HCT116 (cell line): ENCODE measurements around the gene MYO1B. TPM values are rescaled to one million over a fixed set of nuclear protein-coding genes. Genes with fewer than 3 reads are reported as not detected.

ENCODE experiments used
- ATAC-seq: fragments of 200-7000 bp; cut with Tn5 transposase; 2 replicates; pipeline ENCODE4 v1.9.1; 2020; ENCODE audit warnings: mild to moderate bottlenecking, moderate library complexity
- BruUV-seq: library from RNA; stranded (reverse); fragments of 400-500 nt; replicated peaks from 2 replicates; lab custom pipeline; 2021; lab: Mats Ljungman, UMichigan
- CTCF ChIA-PET: fragments of 300-600 bp; sonication (Branson Sonifier 250); formaldehyde crosslinking; loops from one replicate; lab custom pipeline; 2021; ENCODE audit warnings: antibody characterized with exemption; lab: Charles Lee
- POLR2A ChIA-PET: fragments of 300-600, 350-600 bp; sonication (Branson Sonifier 250); formaldehyde crosslinking; loops from one replicate; lab custom pipeline; 2021; ENCODE audit warnings: antibody characterized with exemption; lab: Charles Lee
- RAD21 ChIA-PET, 2 experiments: fragments of 300-600 bp; sonication (Branson Sonifier 250); formaldehyde crosslinking; loops; one replicate each; lab custom pipeline; 2023; ENCODE audit warnings: low total read pairs in 2 of 2; ENCODE audit not compliant: uncharacterized antibody in 2 of 2, unreplicated experiment in 2 of 2, low non-redundant PET in 1 of 2; lab: Charles Lee
- DNase-seq: peaks from one replicate; pipeline ENCODE4 v3.0.0-alpha.2; 2010; ENCODE audit warnings: low read depth, low spot score
- H2AFZ ChIP-seq: fragments of 200-600 bp; shearing (Covaris generic), sonication (generic); 2 replicates; pipeline ENCODE4 v1.6.1; 2017; ENCODE audit warnings: low read depth, mixed run types, mixed read lengths, antibody characterized with exemption, low read length; ENCODE audit not compliant: poor library complexity, severe bottlenecking
- H3K27ac ChIP-seq: 2 replicates; pipeline ENCODE4 v1.5.1; 2012; ENCODE audit warnings: low read depth, low read length
- H3K27me3 ChIP-seq: fragments of 200-600 bp; sonication (generic); 2 replicates; pipeline ENCODE4 v1.6.1; 2016; ENCODE audit warnings: mixed run types, low read length, mixed read lengths; ENCODE audit not compliant: insufficient read depth
- H3K36me3 ChIP-seq, 2 experiments: fragments of 200-500 bp in 1 of 2; fragments of 200-600 bp in 1 of 2; sonication (Bioruptor generic) in 1 of 2; sonication (generic) in 1 of 2; 2 replicates each; pipeline versions ENCODE4 v1.5.1 to v1.6.1; 2014 to 2016; ENCODE audit warnings: low read length in 2 of 2, inconsistent platforms in 1 of 2, mixed read lengths in 1 of 2, mixed run types in 1 of 2; ENCODE audit not compliant: insufficient read depth in 2 of 2, control insufficient read depth in 1 of 2
- H3K4me1 ChIP-seq, 2 experiments: fragments of 200-600 bp in 1 of 2; sonication (generic) in 1 of 2; 2 replicates each; pipeline versions ENCODE4 v1.5.1 to v1.6.1; 2012 to 2017; ENCODE audit warnings: low read length in 2 of 2, inconsistent platforms in 1 of 2, mild to moderate bottlenecking in 1 of 2, mixed read lengths in 1 of 2, mixed run types in 1 of 2, moderate library complexity in 1 of 2; ENCODE audit not compliant: insufficient read depth in 2 of 2, control insufficient read depth in 1 of 2
- H3K4me2 ChIP-seq: fragments of 200-600 bp; sonication (generic); 2 replicates; pipeline ENCODE4 v1.6.1; 2017; ENCODE audit warnings: mixed run types, low read length, mixed read lengths
- H3K4me3 ChIP-seq, 2 experiments: fragments of 200-600 bp in 1 of 2; sonication (generic) in 1 of 2; replicated peaks in 1 of 2; 2 replicates each; pipeline ENCODE4 v1.5.1; 2011 to 2016; ENCODE audit warnings: low read length in 2 of 2, control low read depth in 1 of 2, low read depth in 1 of 2, mild to moderate bottlenecking in 1 of 2, mixed read lengths in 1 of 2, mixed run types in 1 of 2
- H3K79me2 ChIP-seq: fragments of 200-600 bp; sonication (generic); 2 replicates; pipeline ENCODE4 v1.6.1; 2017; ENCODE audit warnings: mild to moderate bottlenecking, mixed run types, low read length, moderate library complexity, mixed read lengths; ENCODE audit not compliant: insufficient read depth
- H3K9ac ChIP-seq: fragments of 200-600 bp; sonication (generic); 2 replicates; pipeline ENCODE4 v1.6.1; 2016; ENCODE audit warnings: low read length, mixed read lengths
- H3K9me2 ChIP-seq: fragments of 200-600 bp; sonication (generic), shearing (Covaris generic); 2 replicates; pipeline ENCODE4 v1.6.1; 2017; ENCODE audit warnings: mixed run types, mild to moderate bottlenecking, moderate library complexity; ENCODE audit not compliant: insufficient read depth
- H3K9me3 ChIP-seq, 2 experiments: fragments of 200-500 bp in 1 of 2; fragments of 200-600 bp in 1 of 2; sonication (Bioruptor generic) in 1 of 2; sonication (generic) in 1 of 2; 2 replicates each; pipeline ENCODE4 v1.6.1; 2014 to 2017; ENCODE audit warnings: low read length in 2 of 2, mixed read lengths in 2 of 2, inconsistent platforms in 1 of 2, low read depth in 1 of 2, mild to moderate bottlenecking in 1 of 2, mixed run types in 1 of 2, moderate library complexity in 1 of 2; ENCODE audit not compliant: control insufficient read depth in 1 of 2, insufficient read depth in 1 of 2
- H4K20me1 ChIP-seq: fragments of 200-600 bp; sonication (generic), shearing (Covaris generic); 2 replicates; pipeline ENCODE4 v1.6.1; 2017; ENCODE audit warnings: mixed run types, mild to moderate bottlenecking, moderate library complexity; ENCODE audit not compliant: insufficient read depth
- CBX3 ChIP-seq: IDR thresholded peaks from 2 replicates; pipeline ENCODE4 v1.6.1; 2012; ENCODE audit warnings: low read depth
- EZH2phosphoT487 ChIP-seq: fragments of 200-600 bp; IDR thresholded peaks from 2 replicates; pipeline ENCODE4 v1.6.1; 2018; ENCODE audit warnings: antibody characterized with exemption, borderline replicate concordance
- SIN3A ChIP-seq: IDR thresholded peaks from 2 replicates; pipeline ENCODE4 v1.6.1; 2012; ENCODE audit warnings: low read depth
- SRF ChIP-seq: IDR thresholded peaks from 2 replicates; pipeline ENCODE4 v1.6.1; 2012; ENCODE audit warnings: low read depth
- TCF7L2 ChIP-seq: IDR thresholded peaks from 2 replicates; pipeline ENCODE4 v1.7.0; 2011; ENCODE audit warnings: borderline replicate concordance, inconsistent platforms; ENCODE audit not compliant: insufficient read depth, insufficient read length; ENCODE audit errors: extremely low read depth
- intact Hi-C: fragments of 100-400 bp; cut with micrococcal nuclease; formaldehyde crosslinking; loops from 2 replicates; pipeline ENCODE4 v1.10.0; 2022
- total RNA-seq: library from RNA; stranded (reverse); gene quantifications from one replicate; pipeline ENCODE4 v1.2.1, GENCODE V29; 2021; ENCODE audit not compliant: unreplicated experiment
- TF ChIP-seq, protein P1 (sequence below): IDR thresholded peaks from 2 replicates; pipeline ENCODE4 v1.6.1; 2011; ENCODE audit warnings: mild to moderate bottlenecking, low read length, moderate library complexity; ENCODE audit not compliant: insufficient replicate concordance; ENCODE audit errors: extremely low read depth
- TF ChIP-seq, protein P2 (sequence below), 3 experiments: fragments of 200-600 bp in 1 of 3; sonication (generic) in 1 of 3; IDR thresholded peaks in 2 of 3; conservative IDR thresholded peaks in 1 of 3; 2 replicates each; pipeline ENCODE4 v1.5.1; 2012 to 2017; ENCODE audit warnings: low read depth in 2 of 3, low read length in 2 of 3, antibody characterized with exemption in 1 of 3, borderline replicate concordance in 1 of 3, control low read depth in 1 of 3, mild to moderate bottlenecking in 1 of 3, mixed read lengths in 1 of 3, mixed run types in 1 of 3, moderate library complexity in 1 of 3; ENCODE audit not compliant: insufficient read depth in 1 of 3
- TF ChIP-seq, protein P3 (sequence below): IDR thresholded peaks from 2 replicates; pipeline ENCODE4 v1.6.1; 2012
- TF ChIP-seq, protein P4 (sequence below): IDR thresholded peaks from 2 replicates; pipeline ENCODE4 v1.6.1; 2012; ENCODE audit warnings: low read depth

The MYO1B gene
- total RNA-seq, 1 experiment from 2014 or later = 51.7 TPM

DNA sequence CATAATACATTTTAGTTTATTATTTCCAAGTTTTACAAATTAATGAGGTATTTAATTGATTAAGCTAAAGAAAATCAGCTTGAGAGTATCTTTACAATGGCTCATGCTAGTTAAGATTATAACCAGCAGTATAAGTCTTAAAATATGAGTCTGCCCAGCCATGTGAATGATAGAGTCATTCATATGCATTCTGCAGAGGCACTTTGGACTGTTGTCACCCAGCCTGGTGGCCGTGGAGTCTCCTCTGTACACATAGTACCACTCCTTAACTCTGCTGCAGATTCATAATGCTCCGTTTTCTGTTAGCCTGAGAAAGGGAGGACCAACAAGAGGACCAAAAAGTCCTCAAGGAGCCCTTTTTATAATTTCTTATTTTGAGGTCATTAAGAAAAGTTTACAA is 148.8 kb downstream of the MYO1B start:
- Histone ChIP-seq H4K20me1 (no peaks in the 10 kb centered on the region), H3K4me3 (no peak overlapping the region), H3K4me2 (no peak overlapping the region), H3K79me2 (no peaks in the 10 kb centered on the region), H3K27me3 (no peaks in the 10 kb centered on the region), H3K36me3 (peaks cover 11 to 28% of the 10 kb centered on the region in 2 experiments; a peak in 3 of 4 replicates), H3K27ac (no peak overlapping the region), H3K4me1 (no peaks in the 10 kb centered on the region), H3K9me2 (no peaks in the 10 kb centered on the region), H3K9me3 (no peaks in the 10 kb centered on the region), H2AFZ (no peak overlapping the region), H3K9ac (no peak overlapping the region)
- TF ChIP-seq, protein P1, sequence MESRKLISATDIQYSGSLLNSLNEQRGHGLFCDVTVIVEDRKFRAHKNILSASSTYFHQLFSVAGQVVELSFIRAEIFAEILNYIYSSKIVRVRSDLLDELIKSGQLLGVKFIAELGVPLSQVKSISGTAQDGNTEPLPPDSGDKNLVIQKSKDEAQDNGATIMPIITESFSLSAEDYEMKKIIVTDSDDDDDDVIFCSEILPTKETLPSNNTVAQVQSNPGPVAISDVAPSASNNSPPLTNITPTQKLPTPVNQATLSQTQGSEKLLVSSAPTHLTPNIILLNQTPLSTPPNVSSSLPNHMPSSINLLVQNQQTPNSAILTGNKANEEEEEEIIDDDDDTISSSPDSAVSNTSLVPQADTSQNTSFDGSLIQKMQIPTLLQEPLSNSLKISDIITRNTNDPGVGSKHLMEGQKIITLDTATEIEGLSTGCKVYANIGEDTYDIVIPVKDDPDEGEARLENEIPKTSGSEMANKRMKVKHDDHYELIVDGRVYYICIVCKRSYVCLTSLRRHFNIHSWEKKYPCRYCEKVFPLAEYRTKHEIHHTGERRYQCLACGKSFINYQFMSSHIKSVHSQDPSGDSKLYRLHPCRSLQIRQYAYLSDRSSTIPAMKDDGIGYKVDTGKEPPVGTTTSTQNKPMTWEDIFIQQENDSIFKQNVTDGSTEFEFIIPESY = no peak
- TF ChIP-seq, protein P2, sequence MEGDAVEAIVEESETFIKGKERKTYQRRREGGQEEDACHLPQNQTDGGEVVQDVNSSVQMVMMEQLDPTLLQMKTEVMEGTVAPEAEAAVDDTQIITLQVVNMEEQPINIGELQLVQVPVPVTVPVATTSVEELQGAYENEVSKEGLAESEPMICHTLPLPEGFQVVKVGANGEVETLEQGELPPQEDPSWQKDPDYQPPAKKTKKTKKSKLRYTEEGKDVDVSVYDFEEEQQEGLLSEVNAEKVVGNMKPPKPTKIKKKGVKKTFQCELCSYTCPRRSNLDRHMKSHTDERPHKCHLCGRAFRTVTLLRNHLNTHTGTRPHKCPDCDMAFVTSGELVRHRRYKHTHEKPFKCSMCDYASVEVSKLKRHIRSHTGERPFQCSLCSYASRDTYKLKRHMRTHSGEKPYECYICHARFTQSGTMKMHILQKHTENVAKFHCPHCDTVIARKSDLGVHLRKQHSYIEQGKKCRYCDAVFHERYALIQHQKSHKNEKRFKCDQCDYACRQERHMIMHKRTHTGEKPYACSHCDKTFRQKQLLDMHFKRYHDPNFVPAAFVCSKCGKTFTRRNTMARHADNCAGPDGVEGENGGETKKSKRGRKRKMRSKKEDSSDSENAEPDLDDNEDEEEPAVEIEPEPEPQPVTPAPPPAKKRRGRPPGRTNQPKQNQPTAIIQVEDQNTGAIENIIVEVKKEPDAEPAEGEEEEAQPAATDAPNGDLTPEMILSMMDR (IDR thresholded peaks at IDR 0.05 in 2 of 3, conservative IDR thresholded peaks at IDR 0.05 in 1 of 3; ENCODE audit: borderline replicate concordance in 1 of 3, insufficient read depth in 1 of 3, low read depth in 2 of 3, low read length in 2 of 3) = no peak
- TF ChIP-seq CBX3 = no peak
- TF ChIP-seq, protein P3, sequence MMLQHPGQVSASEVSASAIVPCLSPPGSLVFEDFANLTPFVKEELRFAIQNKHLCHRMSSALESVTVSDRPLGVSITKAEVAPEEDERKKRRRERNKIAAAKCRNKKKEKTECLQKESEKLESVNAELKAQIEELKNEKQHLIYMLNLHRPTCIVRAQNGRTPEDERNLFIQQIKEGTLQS = no peak
- no peak for TF ChIP-seq SRF
- no peak for TF ChIP-seq EZH2phosphoT487
- TF ChIP-seq SIN3A = no peak
- no peak for TF ChIP-seq TCF7L2
- TF ChIP-seq, protein P4, sequence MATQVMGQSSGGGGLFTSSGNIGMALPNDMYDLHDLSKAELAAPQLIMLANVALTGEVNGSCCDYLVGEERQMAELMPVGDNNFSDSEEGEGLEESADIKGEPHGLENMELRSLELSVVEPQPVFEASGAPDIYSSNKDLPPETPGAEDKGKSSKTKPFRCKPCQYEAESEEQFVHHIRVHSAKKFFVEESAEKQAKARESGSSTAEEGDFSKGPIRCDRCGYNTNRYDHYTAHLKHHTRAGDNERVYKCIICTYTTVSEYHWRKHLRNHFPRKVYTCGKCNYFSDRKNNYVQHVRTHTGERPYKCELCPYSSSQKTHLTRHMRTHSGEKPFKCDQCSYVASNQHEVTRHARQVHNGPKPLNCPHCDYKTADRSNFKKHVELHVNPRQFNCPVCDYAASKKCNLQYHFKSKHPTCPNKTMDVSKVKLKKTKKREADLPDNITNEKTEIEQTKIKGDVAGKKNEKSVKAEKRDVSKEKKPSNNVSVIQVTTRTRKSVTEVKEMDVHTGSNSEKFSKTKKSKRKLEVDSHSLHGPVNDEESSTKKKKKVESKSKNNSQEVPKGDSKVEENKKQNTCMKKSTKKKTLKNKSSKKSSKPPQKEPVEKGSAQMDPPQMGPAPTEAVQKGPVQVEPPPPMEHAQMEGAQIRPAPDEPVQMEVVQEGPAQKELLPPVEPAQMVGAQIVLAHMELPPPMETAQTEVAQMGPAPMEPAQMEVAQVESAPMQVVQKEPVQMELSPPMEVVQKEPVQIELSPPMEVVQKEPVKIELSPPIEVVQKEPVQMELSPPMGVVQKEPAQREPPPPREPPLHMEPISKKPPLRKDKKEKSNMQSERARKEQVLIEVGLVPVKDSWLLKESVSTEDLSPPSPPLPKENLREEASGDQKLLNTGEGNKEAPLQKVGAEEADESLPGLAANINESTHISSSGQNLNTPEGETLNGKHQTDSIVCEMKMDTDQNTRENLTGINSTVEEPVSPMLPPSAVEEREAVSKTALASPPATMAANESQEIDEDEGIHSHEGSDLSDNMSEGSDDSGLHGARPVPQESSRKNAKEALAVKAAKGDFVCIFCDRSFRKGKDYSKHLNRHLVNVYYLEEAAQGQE = no peak
- ATAC-seq = no peak
- DNase-seq = no peak
- CTCF ChIA-PET = no interaction called here
- intact Hi-C loops = no loop called here
- RAD21 ChIA-PET = no interaction called here
- BruUV-seq = no TSS peak
- POLR2A ChIA-PET = no interaction called here
